Endodermal cell (in vitro differentiated cells): ENCODE results near the gene SPRED1. TPM values are rescaled to one million over a fixed set of nuclear protein-coding genes. Genes with fewer than 3 reads are reported as not detected.

Experiments used
- DNase-seq: peaks from one replicate; pipeline ENCODE4 v3.0.0-alpha.2; 2017
- H3K27ac ChIP-seq: 2 replicates; pipeline ENCODE4 v1.5.1; 2013; ENCODE audit warnings: mild to moderate bottlenecking, low read depth, low read length, moderate library complexity
- H3K27me3 ChIP-seq: 2 replicates; pipeline ENCODE4 v1.6.1; 2013; ENCODE audit warnings: mild to moderate bottlenecking, low read length, moderate library complexity; ENCODE audit not compliant: insufficient read depth, control insufficient read depth, poor library complexity, severe bottlenecking
- H3K36me3 ChIP-seq: 2 replicates; pipeline ENCODE4 v1.7.0; 2013; ENCODE audit warnings: mild to moderate bottlenecking, low read length, moderate library complexity; ENCODE audit not compliant: control insufficient read depth, insufficient read depth
- H3K4me1 ChIP-seq: one replicate; pipeline ENCODE4 v1.7.0; 2013; ENCODE audit warnings: low read length; ENCODE audit not compliant: control insufficient read depth, insufficient read depth
- H3K4me3 ChIP-seq: 2 replicates; pipeline ENCODE4 v1.5.1; 2013; ENCODE audit warnings: mild to moderate bottlenecking, low read length, moderate library complexity
- H3K9ac ChIP-seq: 2 replicates; pipeline ENCODE4 v1.6.1; 2013; ENCODE audit warnings: mild to moderate bottlenecking, low read length, moderate library complexity; ENCODE audit not compliant: poor library complexity, severe bottlenecking; ENCODE audit errors: extremely low read depth
- H3K9me3 ChIP-seq: 2 replicates; pipeline ENCODE4 v1.6.1; 2013; ENCODE audit warnings: mild to moderate bottlenecking, low read length, moderate library complexity; ENCODE audit not compliant: control insufficient read depth
- H3K27ac Mint-ChIP-seq: 2 replicates; pipeline ENCODE4 v1.8.0; 2020; ENCODE audit warnings: mixed read lengths
- H3K27me3 Mint-ChIP-seq: 2 replicates; pipeline ENCODE4 v1.8.0; 2021; ENCODE audit warnings: mild to moderate bottlenecking, mixed read lengths; ENCODE audit not compliant: insufficient read depth
- H3K36me3 Mint-ChIP-seq: 2 replicates; pipeline ENCODE4 v1.8.0; 2020; ENCODE audit warnings: low read depth, mixed read lengths
- H3K4me1 Mint-ChIP-seq: 2 replicates; pipeline ENCODE4 v1.8.0; 2020; ENCODE audit warnings: mixed read lengths
- H3K4me3 Mint-ChIP-seq: 2 replicates; pipeline ENCODE4 v1.8.0; 2020; ENCODE audit warnings: mild to moderate bottlenecking, moderate library complexity, mixed read lengths
- H3K9me3 Mint-ChIP-seq: 2 replicates; pipeline ENCODE4 v1.8.0; 2020; ENCODE audit warnings: mild to moderate bottlenecking, mixed read lengths
- CTCF ChIP-seq: fragments of 200-600 bp; sonication (generic); conservative IDR thresholded peaks from 2 replicates; pipeline ENCODE4 v1.5.0; 2021; ENCODE audit warnings: antibody characterized with exemption, mild to moderate bottlenecking
- WGBS, 2 experiments: methylation state at CpG; one replicate each; pipeline versions ENCODE4 v1.1.5 to v1.1.7; 2013; ENCODE audit warnings: missing lambda C conversion rate in 2 of 2, mixed read lengths in 1 of 2; ENCODE audit not compliant: insufficient coverage in 1 of 2, insufficient read length in 1 of 2; 5-methylcytosine and 5-hydroxymethylcytosine counted together
- total RNA-seq, 2 donors: library from RNA; stranded (reverse); fragmentation: NEBNext Ultra II Directional in 1 of 2; extraction: Animal tissue kit (Norgen Biotek cat#: 25700) in 1 of 2; gene quantifications; 2 replicates in 1 of 2; 3 replicates in 1 of 2; pipeline ENCODE4 v1.2.1, GENCODE V29; 2021

SPRED1 gene
- total RNA-seq, 2 donors from 2014 or later = 50.8 to 61.7 TPM

GRCh38 chr15:38208206-38208605 is 44.4 kb upstream of the SPRED1 start:
- H3K4me3 ChIP-seq = no peak overlapping the region
- no peak for DNase-seq
- no peak overlapping the region for H3K9ac ChIP-seq
- Mint-ChIP-seq H3K4me1 (peaks cover 17% of the 10 kb centered on the region), H3K27ac (no peak overlapping the region), H3K27me3 (no peaks in the 10 kb centered on the region), H3K4me3 (no peak overlapping the region), H3K9me3 (no peaks in the 10 kb centered on the region), H3K36me3 (no peaks in the 10 kb centered on the region)
- no peaks in the 10 kb centered on the region for H3K36me3 ChIP-seq
- WGBS, 2 experiments = 93 to 100% methylated on average over 1 of the region's 1 CpG
- no peak overlapping the region for H3K27ac ChIP-seq
- TF ChIP-seq CTCF = no peak
- H3K27me3 ChIP-seq = peaks cover 6% of the 10 kb centered on the region
- H3K9me3 ChIP-seq = peaks cover 6% of the 10 kb centered on the region
- H3K4me1 ChIP-seq = peaks cover 3% of the 10 kb centered on the region

- Mint-ChIP-seq H3K4me1 (peaks cover 19% of the 10 kb centered on the region), H3K9me3 (no peaks in the 10 kb centered on the region), H3K27ac (no peak overlapping the region), H3K4me3 (no peak overlapping the region), H3K36me3 (no peaks in the 10 kb centered on the region), H3K27me3 (no peaks in the 10 kb centered on the region)
- Histone ChIP-seq H3K36me3 (no peaks in the 10 kb centered on the region), H3K27me3 (peaks cover 6% of the 10 kb centered on the region), H3K4me3 (no peak overlapping the region), H3K9ac (no peak overlapping the region), H3K27ac (no peak overlapping the region), H3K9me3 (peaks cover under 1% of the 10 kb centered on the region), H3K4me1 (peaks cover 3% of the 10 kb centered on the region)
- 94% methylated on average over 2 of the region's 2 CpGs; no CpG with 5 or more reads in 1 of the 2 experiments for WGBS, 2 experiments
- DNase-seq = no peak
- no peak for TF ChIP-seq CTCF
These were observed 43.9 kb upstream of the SPRED1 start for GRCh38 chr15:38208779-38209178.

- H3K27me3 ChIP-seq = peaks cover 6% of the 10 kb centered on the region
- no peaks in the 10 kb centered on the region for H3K36me3 ChIP-seq
- Mint-ChIP-seq H3K4me3 (no peak overlapping the region), H3K27ac (no peak overlapping the region), H3K36me3 (no peaks in the 10 kb centered on the region), H3K4me1 (peaks cover 23% of the 10 kb centered on the region), H3K27me3 (no peaks in the 10 kb centered on the region), H3K9me3 (no peaks in the 10 kb centered on the region)
- TF ChIP-seq CTCF = no peak
- DNase-seq = no peak
- H3K9ac ChIP-seq = no peak overlapping the region
- peaks cover under 1% of the 10 kb centered on the region for H3K4me1 ChIP-seq
- no peaks in the 10 kb centered on the region for H3K9me3 ChIP-seq
- no peak overlapping the region for H3K4me3 ChIP-seq
- H3K27ac ChIP-seq = no peak overlapping the region
These were observed 41.4 kb upstream of the SPRED1 start for GRCh38 chr15:38211249-38211648.
